ENCODE data around the gene MDK.

DNA sequence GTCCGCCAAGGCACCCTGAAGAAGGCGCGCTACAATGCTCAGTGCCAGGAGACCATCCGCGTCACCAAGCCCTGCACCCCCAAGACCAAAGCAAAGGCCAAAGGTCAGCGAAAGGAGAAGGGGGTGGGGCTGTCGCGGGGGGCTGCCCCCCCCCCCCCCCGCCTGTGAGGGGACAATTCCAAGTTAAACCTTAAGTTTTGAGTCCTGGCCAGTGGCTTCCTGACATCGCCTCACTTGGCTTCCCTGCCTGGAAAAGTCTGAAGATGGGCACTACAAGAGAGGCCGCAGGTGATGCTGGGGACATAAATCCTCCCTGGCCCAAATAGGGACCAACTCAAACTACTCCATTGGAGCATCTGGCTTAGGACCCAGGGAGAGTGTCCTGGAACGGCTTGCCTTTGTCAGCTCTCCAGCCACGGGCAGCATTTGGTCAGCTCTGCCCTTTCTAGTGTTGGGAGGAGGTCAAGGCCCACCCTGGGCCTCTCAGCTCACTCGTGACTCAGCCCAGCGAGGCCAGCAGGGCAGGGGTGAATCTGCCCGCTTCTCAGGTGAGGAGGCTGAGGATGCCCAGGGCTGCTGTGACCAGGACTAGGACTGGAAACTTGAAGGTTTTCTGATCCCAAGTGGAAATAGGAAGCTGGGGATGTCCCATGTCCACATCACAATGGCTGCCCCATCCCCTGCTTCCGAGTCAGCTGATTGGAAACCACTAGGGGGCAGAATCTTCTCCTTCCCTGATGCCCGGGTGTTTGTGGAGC, 1.4 kb downstream of the MDK start:
- TF ChIP-seq POLR2A (IDR thresholded peaks at IDR 0.05; ENCODE audit: extremely low read depth, insufficient read length): no peak
- TF ChIP-seq, protein P1, sequence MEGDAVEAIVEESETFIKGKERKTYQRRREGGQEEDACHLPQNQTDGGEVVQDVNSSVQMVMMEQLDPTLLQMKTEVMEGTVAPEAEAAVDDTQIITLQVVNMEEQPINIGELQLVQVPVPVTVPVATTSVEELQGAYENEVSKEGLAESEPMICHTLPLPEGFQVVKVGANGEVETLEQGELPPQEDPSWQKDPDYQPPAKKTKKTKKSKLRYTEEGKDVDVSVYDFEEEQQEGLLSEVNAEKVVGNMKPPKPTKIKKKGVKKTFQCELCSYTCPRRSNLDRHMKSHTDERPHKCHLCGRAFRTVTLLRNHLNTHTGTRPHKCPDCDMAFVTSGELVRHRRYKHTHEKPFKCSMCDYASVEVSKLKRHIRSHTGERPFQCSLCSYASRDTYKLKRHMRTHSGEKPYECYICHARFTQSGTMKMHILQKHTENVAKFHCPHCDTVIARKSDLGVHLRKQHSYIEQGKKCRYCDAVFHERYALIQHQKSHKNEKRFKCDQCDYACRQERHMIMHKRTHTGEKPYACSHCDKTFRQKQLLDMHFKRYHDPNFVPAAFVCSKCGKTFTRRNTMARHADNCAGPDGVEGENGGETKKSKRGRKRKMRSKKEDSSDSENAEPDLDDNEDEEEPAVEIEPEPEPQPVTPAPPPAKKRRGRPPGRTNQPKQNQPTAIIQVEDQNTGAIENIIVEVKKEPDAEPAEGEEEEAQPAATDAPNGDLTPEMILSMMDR (IDR thresholded peaks at IDR 0.05; ENCODE audit: low read depth, low read length): peak; percentile 41

Measured in NB4 (cell line).